ENCODE results near the gene NRXN2.

NRXN2 gene

DNA sequence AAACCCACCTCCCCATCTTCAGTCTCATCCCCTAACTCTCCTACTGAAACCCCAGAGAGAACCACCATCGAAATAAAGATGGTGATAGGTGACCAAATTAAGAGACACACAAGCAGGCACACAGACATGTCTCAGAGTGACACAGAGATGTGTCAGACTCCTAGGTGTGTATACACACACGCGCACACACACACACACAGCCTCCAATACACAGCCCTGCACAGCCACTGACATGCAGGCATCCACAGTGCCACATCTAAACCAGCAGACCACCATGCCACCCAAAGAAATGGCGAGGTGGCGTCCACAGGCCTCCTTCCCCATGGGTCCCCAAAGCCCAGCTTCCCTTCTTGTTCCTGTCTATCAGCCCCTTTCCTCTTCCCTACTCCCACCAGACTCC, 27.4 kb downstream of the NRXN2 start:
- no peak for DNase-seq

DNA sequence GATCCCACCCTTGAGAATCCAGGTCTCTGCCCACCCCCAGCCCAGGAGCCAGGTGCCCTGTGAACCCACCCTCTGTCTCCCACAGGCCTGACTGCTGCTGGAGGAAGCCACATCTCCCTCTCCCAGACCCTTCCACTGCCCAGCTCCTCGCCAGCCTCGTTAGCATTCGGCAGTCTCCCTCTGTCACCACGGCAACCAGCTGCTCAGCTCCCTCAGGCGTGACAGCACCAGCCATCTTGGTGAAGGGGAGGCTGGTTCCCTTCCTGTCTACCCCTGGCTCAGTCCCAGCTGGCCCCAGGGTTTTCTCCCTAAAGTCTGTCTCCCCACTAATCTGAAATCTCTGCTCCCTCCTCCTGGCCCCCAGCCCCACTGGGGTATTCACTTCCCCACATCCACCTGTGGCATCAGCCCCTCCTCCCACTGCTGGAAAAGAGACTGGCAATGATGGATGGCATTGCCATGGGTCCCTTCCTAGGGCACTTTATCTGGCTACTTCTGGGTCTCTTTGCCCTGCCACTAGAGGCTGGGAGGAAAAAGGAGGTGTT, 28.1 kb downstream of the NRXN2 start:
- DNase-seq: peak in 1 of 2 donors; percentile 34

DNA sequence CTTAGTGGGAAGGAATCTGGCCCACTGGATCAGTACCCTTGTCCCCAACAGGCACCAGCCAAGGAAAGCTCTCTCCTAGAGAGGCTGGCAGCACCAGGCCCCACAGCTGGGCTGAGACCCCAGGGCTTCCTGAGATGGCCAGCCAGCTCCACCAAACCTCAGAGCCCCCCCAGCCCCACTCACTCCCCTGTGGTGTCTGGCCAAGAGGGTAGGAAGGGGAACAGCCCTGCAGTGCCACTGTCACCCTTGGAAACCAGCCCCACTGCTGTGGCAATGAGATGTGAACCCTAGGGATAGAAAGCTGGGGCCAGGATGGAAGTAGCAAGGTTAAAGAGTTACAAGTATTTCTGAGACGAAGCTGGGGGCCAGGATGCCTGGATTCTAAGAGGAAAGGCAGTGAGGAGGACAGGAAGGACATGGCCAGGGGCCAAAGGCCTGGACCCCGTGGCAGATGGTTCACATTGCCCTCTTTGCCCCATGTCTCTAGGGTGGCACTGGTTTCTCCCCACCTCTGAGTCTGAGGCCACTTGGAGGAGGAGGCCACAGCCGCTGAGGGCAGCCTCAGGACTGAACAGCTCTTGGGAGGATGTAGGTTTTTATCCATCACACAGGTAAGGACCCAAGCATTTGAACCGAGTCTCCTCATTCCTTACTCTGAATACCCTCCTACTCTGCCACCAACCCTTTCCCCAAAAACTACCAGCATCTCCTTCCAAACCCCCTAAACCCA, 28.8 kb downstream of the NRXN2 start:
- no peak for DNase-seq

DNA sequence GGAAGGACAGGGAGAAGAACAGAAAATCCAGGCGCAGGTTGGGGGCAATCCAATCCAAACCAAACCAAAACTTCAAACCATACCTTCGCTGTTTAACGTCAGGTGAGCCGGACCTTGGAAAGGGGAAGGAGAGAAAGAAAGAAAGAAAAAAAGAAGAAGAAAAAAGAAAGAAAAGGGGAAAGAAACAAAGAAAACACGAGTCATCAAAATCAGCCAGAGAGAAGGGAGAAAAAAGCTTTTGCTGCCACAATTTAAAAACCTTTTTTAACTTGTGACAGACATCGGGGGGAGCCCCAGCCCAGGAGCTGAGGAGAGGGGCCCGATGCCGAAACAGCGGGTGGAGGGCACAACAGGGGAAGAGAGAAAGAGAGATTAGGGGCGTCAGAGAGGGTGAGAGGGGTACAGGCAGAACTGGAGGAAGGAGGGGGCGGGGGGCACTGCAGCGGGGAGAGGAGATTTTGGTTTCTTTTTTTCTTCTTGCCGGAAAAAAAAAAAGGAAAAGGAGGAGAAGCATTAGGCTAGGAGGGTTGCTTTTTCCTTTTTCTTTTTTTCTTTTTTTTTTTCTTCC, 30.1 kb downstream of the NRXN2 start:
- no peak for DNase-seq

DNA sequence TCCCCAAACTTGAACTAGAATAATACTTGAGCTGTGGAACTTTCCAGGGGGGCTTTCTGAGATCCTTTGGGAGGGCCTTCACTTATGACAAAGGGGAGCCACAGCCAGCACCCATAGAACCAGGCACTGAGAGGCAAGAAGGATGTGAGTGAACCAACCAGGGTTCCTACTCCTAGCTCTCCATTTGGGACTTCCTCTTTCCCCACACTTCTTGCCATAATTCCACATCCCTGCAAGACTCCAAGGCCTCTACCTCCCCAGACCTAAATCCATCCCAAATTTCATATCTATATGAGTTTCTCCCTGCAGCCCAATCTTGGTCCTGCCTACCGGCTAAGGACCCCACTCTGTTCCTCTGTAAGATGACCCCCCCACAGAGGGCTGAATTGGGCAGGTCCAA, 31.5 kb downstream of the NRXN2 start:
- DNase-seq: no peak

DNA sequence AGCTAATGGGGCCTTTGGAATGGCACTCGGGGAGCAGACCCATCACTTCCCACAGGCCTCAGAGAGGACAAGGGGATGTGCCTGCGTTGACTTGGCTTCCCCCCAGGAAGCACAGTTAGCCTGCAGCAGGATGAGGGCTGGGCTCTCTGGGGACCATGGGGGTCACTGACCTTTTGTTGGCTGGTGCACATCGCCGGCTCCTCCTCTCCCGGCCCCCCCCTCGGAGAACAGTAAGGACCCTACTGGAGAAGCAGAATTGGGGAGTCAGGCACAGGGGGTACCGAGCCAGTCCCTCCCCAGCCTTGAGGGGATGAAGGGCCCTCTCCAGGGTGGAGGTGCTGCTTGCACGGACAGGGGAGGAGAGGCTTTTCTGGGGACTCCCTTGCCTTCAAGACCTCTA, 32.8 kb downstream of the NRXN2 start:
- DNase-seq: no peak

DNA sequence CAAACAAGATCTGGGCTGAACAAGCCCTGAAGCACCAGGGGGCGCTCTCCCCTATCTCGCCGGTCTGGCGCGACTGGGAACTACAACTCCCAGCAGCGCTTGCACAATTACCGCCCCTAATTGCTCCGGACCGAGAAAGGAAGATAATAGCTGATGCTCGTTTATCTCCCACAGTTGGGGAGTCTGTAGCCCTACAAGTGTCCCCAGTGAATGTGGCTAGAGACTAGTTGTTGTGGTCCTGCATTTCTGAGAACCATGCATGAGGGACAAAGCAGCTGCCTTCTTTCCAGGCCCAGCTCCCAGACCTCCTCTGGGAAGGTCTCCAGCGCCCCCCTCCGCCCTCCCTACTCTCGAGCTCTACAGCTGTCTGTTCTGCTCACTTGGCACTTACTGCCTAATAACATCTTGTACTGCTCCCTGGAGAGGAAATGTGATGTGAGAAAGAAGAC, 34.4 kb downstream of the NRXN2 start:
- peak; percentile 90 to 91 for DNase-seq

DNA sequence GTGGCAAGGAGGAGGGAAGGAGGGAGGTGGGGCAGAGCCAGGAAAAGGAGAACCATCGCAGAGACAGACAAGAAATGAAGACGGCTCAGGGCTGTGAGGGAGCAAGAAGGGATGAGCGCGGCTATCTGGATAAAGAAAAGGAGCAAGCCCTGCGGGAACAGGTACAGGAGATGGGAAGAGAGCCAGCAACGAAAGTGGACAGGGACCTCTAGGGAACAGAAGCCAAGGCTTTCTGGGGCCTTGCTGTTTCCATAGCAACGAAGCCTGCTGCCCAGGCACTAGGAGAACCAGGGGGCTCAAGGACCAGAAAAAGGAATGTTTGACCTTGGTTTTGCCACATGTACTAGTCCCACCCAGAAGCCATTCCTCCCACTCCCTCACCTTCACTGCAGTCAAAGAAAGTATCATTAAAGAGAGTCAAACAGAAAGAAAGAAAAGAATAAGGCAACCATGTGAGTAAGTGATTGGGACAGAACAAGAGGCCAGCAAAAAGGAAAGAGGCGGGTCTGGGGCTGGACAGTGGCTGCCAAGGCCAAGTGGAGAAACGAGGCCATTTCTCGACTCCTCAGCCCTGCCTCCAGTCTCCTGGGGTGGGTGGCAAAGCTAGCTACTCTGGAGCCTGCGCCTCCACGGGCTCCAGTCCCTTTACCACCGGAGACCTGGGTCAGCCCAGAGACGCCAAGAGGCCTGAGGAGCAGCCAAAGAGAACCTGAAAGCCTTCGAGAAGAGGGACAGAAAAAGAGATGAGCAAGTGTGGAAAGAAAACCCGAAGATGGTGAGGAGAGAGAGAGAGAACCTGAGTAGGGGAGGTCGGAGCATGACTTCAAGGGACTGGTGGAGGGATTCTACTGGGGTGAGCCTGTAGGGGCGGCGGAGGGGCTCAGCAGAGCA, 35.1 kb downstream of the NRXN2 start:
- no peak for DNase-seq

DNA sequence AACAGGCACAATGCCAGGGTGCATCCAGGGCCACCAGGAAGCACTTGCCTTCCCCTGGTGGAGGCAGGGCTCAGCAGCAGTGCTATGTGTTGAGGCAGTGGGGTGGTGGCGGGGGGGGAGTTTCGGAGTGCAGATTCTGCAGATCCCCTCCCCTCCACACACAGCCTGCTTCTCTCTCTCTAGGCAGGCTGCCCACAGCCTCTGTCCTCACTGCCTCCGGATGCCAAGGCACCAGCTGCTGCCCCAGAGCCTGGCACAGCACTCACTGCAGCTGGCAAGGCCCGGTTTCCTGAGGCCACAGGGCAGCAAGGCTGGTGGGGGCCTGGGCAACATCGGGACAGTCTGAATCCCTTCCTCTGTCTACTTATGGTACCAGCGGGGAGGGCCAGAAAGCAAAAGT, 35.8 kb downstream of the NRXN2 start:
- no peak for DNase-seq

DNA sequence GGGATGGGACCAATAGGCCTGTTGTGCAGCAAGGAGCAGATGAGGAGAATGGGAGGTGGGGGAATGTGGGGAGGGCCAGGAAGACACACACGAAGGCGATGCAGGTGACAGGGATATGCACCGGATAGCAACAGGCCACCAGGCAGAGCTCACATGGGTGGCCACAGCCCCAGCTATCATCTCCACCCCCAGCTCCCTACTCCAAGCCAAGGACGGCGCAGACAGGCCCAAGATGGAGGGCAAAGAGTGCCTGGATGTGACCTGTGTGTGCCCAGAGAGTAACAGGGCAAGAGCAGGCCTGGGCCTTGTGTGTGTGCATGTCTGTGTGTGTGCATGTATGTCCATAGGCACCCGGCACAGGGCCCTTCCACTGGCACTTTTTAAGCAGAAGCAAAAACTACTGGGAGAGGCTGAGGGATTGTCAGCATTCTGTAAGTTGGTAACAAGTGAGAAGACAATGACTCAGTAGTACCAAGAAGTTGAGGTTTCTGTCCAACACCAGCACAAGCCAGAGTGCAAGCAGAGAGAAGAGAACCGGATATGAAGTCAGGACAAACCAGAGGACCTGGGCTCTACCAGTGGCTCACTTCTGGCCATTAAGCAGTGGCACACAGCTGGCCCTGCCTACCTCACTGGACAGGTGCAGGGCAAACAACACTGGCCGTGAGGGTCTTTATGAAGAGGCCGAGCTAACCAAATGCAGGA, 36.4 kb downstream of the NRXN2 start:
- DNase-seq: no peak

DNA sequence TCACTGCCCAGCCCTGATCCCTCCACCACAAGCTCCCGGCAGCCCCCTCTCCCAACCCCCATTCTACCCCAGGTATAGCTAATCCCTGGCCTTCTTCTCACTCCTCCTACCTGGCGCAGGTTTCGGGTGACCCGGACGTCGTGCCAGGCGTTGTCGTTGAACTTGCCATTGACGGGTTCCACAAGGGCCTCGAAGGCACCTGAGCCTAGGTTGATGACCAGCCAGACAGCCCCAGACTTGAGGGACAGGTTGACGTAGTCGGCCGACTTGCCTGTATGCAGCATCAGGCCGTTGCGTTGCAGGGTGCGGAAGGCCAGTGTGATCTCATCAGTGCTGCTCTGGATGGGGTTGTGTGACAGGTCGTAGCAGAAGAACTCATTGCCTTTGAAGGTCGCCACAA, 37.5 kb downstream of the NRXN2 start:
- no peak for DNase-seq

DNA sequence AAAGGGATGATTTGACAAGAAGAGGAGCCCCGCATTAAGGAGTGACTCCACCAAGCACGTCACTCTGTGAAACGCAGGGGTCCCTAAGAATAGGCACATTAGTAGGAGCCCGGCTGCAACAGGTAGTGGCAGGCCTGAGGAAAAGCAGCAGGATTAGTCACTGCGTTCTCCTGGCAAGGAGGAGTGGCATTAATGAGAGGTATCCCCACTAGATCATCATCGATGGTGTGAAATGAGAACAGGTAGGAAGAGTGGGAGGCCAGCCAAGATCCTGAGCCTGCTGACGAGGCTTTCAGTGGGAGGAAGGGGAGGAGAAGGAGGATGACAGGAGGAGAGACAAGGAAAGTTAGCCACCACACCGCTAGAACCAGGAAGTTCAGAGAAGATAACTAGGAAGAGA, 38.6 kb downstream of the NRXN2 start:
- no peak for DNase-seq

DNA sequence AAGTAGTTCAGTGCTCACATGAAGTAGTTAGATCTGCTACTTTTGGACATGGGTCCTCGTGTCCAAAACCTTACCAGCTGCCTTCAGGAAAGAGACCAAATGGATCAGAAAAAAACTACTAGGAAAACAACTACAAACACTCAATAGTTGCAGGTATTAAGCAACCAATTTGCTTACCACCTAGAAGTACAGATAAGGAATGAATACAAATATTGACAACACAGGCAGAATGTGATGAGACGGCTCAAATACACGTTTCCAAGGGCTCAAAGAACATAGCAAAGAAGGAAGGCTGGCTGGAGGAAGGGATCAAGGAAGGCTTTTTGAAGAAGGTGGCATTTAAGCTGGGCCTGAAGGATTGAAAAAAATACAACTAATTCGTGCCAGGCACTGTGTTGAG, 41.8 kb downstream of the NRXN2 start:
- no peak for DNase-seq

DNA sequence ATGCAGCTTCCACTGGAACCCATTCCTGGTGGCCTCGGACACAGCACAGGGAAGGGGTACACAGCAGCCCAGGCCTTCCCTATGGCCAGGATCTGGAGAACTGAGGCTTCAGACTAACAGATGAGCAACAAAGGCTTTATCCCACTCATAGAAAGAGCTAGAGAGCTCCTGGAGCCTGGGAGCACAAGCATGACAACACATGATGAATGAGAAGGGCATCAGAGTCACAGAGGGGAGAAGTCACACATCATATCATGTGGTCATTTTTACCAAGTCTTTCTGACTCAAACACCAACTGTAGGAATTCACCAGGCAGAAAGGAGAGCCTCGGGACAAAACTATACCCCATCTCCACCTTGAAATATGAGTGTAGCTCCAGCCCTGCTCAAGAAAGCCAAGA, 43.2 kb downstream of the NRXN2 start:
- DNase-seq: no peak

DNA sequence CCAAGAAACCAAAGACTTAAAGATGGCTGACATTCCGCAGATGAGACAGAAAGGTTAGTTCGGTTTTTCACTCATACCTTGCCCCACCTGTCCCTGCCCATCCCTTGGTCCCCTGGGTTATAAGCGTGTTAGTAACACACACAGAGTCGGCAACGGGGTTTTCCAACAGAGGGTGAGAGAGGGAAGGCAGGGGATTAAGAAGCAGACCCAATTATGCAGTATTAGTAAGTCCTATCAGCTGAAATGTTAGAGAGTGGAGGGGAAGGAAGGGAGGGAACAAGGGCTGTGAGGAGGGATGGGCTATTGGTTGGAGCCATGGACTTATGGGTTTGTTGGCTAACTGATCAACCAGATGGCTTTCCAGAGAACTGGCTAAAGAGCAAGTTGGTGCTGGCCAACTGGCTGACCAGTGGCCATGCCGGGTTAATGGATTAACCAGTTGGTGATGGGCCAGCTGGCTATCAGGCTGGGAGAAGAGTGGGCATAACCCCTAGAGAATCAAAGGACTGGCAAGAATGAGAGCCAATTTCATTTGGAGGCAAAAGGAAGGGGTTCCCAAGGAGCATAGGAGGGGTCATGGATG, 45.5 kb downstream of the NRXN2 start:
- DNase-seq: no peak

DNA sequence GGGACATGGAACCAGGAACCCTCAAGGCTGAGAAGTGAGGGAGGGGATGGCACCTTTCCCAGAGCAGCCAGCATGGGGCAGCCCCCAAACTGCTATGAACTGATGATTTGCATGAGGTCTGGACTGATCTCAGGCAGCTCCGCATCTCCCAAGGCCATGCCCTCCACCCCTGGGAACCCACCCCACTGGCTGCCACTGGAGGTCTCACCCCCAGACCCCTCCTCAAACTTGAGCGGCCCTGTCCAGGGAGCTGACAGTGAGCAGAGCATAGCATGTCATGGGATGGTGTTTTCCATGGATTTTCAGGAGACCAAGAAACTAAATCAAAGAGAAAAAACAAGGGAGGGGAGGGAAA, 46.8 kb downstream of the NRXN2 start:
- no peak for DNase-seq

DNA sequence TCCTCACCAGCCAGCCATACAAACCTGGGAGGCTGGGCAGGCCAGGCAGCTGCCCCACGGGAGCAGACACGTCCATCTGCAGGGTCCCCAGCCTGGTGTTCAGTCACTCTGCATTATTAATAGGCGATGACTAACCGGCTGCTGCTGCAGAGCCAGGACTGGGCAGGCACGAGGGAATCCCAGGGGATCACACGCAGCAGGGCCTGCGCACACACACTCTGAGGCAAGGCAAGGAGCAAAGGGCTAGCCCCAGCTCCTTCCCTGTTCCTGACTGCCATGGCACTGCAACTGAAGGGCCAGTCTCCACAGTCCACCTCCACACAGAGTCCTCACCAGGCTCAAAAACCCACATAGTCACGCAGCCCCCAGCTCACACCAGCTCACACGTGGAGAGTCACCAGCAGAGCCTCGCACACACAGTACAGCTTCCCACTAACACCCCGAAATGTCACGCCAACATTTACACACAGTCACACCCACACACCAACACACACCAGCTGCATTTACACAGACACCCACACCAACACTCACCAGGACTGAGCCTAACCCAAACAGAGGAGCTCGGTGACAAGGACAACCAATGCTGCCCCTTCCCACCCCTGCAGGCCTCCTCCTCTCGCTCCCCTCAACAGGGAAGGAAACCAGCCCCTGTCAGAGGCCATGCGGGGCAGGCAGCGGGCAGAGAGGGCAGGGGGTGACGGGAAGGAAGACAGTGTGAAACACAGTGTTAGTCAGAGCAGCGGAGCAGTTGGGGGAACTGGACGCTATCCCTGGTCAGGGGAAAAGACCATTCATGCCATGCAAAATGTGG, 47.3 kb downstream of the NRXN2 start:
- DNase-seq: no peak

DNA sequence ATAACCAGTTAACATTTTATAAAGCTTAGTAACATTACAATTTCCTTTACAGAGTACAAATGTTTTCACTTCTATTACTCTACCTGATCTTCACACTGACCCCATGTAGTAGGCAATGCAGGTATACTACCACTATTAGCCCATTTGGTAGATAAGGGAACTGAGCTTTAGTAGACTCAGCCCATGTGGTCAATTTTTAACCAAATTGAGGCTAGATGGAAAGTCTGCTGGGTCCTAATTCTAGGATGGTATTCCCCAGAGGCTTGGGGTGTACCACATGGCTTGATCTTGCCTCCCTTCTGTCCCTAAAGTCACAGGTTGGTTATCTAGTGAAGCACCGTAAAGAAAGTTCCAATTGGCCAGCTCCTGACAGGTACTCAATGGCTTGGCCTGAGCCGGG, 48.2 kb downstream of the NRXN2 start:
- DNase-seq: no peak

DNA sequence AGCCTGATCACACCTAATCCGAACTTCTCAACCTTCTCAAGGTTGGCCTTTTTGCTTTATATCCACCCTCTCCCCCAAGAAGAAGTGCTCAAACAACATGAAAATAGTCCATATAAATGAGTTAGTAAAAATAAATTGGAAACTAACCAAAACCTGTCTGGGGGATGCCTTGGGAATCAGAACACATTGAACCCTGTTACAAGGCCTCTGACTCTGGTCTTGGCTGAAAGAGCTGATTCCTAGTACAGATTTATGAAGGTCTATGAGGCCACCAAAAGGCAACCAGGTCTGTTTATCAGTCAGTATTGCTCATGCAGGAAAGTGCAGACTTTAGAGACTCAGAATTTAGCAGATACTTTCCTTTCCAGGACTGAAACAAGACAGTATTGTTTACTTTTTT, 49.7 kb downstream of the NRXN2 start:
- DNase-seq: no peak

DNA sequence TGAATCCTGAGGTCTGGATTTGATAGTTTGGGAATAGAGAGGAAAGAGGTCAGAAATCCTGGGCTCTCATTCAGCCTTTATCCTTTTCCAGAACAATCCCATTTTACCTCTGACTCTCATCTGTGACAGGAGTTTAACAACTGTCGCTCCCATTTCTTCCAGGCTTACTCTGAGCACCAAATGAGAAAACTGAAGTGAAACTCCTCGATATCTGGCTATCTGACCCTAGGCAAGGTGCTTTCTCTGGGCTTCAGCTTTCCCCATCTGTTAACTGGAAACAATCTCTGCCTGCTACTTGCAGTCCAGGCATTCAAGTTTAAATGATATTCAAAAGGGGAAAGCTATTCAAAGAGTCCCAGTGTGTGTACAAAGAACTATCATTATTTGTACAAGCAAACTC, 50.1 kb downstream of the NRXN2 start:
- DNase-seq: no peak

DNA sequence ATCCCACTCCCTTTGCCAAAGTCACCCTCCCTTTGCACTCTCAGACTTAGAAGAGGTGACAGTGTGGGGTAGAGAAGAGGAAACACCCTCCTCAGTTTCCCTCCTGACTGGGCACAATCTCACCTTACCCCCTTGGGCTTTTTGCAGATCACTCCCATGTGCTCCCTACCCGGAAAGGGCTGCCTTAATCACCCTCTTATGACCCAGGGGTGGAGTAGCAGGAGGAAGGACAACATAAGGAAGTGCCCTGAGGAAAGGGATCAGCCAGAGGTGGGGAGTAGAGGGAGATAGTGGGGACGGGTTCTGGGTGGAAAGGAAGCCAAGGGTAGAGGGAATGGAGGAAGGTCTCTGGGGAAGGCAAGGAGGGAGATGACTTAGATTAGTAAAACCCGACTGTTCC, 52.0 kb downstream of the NRXN2 start:
- no peak for DNase-seq

Data from CD4-positive, alpha-beta T cell treated with Interleukin-4 for 1 hour (primary cell).